ENCODE measurements around the gene IL12RB2. TPM values are rescaled to one million over a fixed set of nuclear protein-coding genes. Genes with fewer than 3 reads are reported as not detected.
A peak's percentile ranks its signal among the peaks of the same experiment; 100 is the strongest.

The IL12RB2 gene
- total and polyA plus RNA-seq, 2 experiments from 2014 or later: 0.79 to 1.7 TPM

- no peak overlapping the region for H3K4me3 Mint-ChIP-seq
- no peak overlapping the region for H3K27ac Mint-ChIP-seq
- Histone ChIP-seq H3K79me2 (replicated peaks; ENCODE audit: insufficient read depth) (no peaks in the 10 kb centered on the region), H3K27ac (ENCODE audit: low read depth) (no peak overlapping the region), H3F3A (replicated peaks; ENCODE audit: low read depth) (no peaks in the 10 kb centered on the region), H4K20me1 (replicated peaks; ENCODE audit: insufficient read depth) (no peaks in the 10 kb centered on the region), H2AFZ (no peak overlapping the region), H3K4me3 (no peak overlapping the region), H3K27me3 (ENCODE audit: insufficient read depth) (no peaks in the 10 kb centered on the region), H3K4me1 (ENCODE audit: insufficient read depth) (no peaks in the 10 kb centered on the region), H3K36me3 (ENCODE audit: insufficient read depth) (no peaks in the 10 kb centered on the region), H3K4me2 (no peak overlapping the region), H3K9me2 (ENCODE audit: insufficient read depth) (0 out of 2 replicates have a peak, but pooled peaks cover 4% of the 10 kb centered on the region)
- TF ChIP-seq CTCF (conservative IDR thresholded peaks at IDR 0.05; ENCODE audit: low read depth in 2 of 2): peak in 1 of 2 experiments; percentile 32; a peak in 2 of 4 replicates
- TF ChIP-seq POLR2AphosphoS5 (IDR thresholded peaks at IDR 0.05; ENCODE audit: low read depth): no peak
- no peak for TF ChIP-seq JUNB (IDR thresholded peaks at IDR 0.05; ENCODE audit: unreplicated experiment)
- H3K9me3 Mint-ChIP-seq: no peaks in the 10 kb centered on the region
- peak; percentile 72 for ATAC-seq
- DNase-seq (ENCODE audit: low spot score): peak; percentile 55
- no peaks in the 10 kb centered on the region for H3K36me3 Mint-ChIP-seq (ENCODE audit: low read depth)
- H3K4me1 Mint-ChIP-seq: peaks cover 9% of the 10 kb centered on the region; the same call in 2 of the 3 replicates
- H3K27me3 Mint-ChIP-seq (ENCODE audit: insufficient read depth, low read depth, poor library complexity): peaks cover 4% of the 10 kb centered on the region
Observed at GRCh38 chr1:67298762-67299161, 8.9 kb upstream of the IL12RB2 start.

GRCh38 chr1:67299296-67299695 lies 8.4 kb upstream of the IL12RB2 start:
- H3K27me3 Mint-ChIP-seq (ENCODE audit: insufficient read depth, low read depth, poor library complexity): peaks cover 4% of the 10 kb centered on the region
- H3K4me3 Mint-ChIP-seq: no peak overlapping the region
- no peaks in the 10 kb centered on the region for H3K36me3 Mint-ChIP-seq (ENCODE audit: low read depth)
- H3K27ac Mint-ChIP-seq: no peak overlapping the region
- DNase-seq (ENCODE audit: low spot score) (no peak), ATAC-seq (no peak)
- H3K79me2 ChIP-seq (replicated peaks; ENCODE audit: insufficient read depth): no peaks in the 10 kb centered on the region
- no peak overlapping the region for H2AFZ ChIP-seq
- no peak overlapping the region for H3K27ac ChIP-seq (ENCODE audit: low read depth)
- no peaks in the 10 kb centered on the region for H4K20me1 ChIP-seq (replicated peaks; ENCODE audit: insufficient read depth)
- H3K27me3 ChIP-seq (ENCODE audit: insufficient read depth): no peaks in the 10 kb centered on the region
- 0 out of 2 replicates have a peak, but pooled peaks cover 4% of the 10 kb centered on the region for H3K9me2 ChIP-seq (ENCODE audit: insufficient read depth)
- no peaks in the 10 kb centered on the region for H3K36me3 ChIP-seq (ENCODE audit: insufficient read depth)
- no peaks in the 10 kb centered on the region for H3K4me1 ChIP-seq (ENCODE audit: insufficient read depth)
- no peaks in the 10 kb centered on the region for H3F3A ChIP-seq (replicated peaks; ENCODE audit: low read depth)
- H3K4me1 Mint-ChIP-seq: peaks cover 9% of the 10 kb centered on the region; the same call in 2 of the 3 replicates
- no peaks in the 10 kb centered on the region for H3K9me3 Mint-ChIP-seq
- no peak overlapping the region for H3K4me2 ChIP-seq
- no peak overlapping the region for H3K4me3 ChIP-seq
- TF ChIP-seq NANOG (IDR thresholded peaks at IDR 0.05; ENCODE audit: borderline replicate concordance) (no peak), STAT1 (IDR thresholded peaks at IDR 0.05; ENCODE audit: unreplicated experiment) (no peak), JUNB (IDR thresholded peaks at IDR 0.05; ENCODE audit: unreplicated experiment) (no peak), POLR2AphosphoS5 (IDR thresholded peaks at IDR 0.05; ENCODE audit: low read depth) (no peak), CTCF (conservative IDR thresholded peaks at IDR 0.05; ENCODE audit: low read depth in 2 of 2) (no peak), EZH2 (IDR thresholded peaks at IDR 0.05; ENCODE audit: low read depth, unreplicated experiment) (no peak), CREB1 (CRISPR knock-in tag; IDR thresholded peaks at IDR 0.05; ENCODE audit: low read depth) (no peak), ZNF114 (CRISPR knock-in tag; IDR thresholded peaks at IDR 0.05) (no peak), ZNF331 (CRISPR knock-in tag; IDR thresholded peaks at IDR 0.05; ENCODE audit: low read depth) (no peak), EZH2phosphoT487 (IDR thresholded peaks at IDR 0.05; ENCODE audit: unreplicated experiment) (no peak), REST (IDR thresholded peaks at IDR 0.05; ENCODE audit: unreplicated experiment) (no peak), ETS1 (IDR thresholded peaks at IDR 0.05) (no peak)
